Fibroblast of the conjunctiva (primary cell): ENCODE results near the gene UBE3D.
A peak's percentile ranks its signal among the peaks of the same experiment; 100 is the strongest.
"Not testable (repeated sequence)": the region's sequence is repeated elsewhere in the genome, so short reads cannot be mapped to it uniquely, and the experiment has no call there.

Experiments used
- DNase-seq: peaks from one replicate; pipeline ENCODE4 v3.0.0-alpha.2; 2010; ENCODE audit warnings: low read depth

The UBE3D gene

DNA sequence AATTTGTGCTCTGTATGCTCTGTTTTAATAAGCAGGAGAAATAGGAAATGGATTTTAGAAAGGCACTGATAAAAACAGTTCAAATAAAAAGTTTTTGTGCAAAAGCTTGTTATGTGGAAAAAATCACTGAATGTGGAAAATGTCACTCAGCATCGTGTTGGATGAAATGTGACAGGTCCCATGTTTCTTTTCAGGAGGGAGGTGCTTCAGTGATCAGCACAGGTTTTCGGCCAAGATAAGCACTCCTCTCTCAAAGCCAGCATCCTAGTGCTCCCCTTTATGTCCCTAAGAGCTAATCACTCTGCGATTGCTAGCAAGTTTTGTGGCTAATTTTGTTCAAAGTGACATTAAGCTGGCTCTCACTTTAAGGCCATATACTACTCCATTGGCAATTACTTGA, 12.0 kb downstream of the UBE3D start:
- no peak for DNase-seq

DNA sequence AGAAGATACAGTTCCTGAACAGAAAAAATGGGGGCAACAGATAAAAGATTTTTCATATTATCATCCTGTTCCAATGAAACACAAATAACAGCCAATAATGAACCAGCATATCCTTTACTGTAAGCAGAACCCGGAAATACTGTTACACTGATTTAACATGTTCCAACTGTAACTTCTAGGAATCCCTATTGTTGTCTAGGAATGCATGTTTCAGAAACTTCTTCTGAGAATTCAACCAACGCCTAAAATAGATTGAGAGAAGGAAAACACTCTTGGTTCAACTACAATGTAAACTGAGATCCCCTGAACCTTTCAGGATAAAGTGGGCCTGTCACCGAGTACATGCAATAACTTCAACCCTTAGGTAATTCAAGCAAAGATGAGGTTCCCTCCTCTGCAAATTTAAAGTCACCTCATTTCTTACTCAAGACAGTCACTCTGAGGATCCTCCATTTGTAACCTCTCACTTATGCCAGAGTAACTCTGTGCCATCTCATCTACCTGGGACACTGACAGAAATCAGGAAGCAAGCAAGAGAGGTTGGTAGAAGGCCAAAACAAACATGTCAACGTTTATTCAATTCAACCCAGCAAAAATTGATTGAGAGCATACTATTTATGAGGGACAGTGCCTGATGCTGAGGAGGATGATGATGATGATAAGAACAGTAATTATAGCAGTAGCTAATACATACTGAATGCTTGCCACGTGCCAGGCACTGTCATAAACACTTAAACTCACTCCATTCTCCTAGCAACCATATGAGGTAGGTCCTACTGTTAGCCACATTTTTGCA, 14.1 kb downstream of the UBE3D start:
- DNase-seq, result no peak

DNA sequence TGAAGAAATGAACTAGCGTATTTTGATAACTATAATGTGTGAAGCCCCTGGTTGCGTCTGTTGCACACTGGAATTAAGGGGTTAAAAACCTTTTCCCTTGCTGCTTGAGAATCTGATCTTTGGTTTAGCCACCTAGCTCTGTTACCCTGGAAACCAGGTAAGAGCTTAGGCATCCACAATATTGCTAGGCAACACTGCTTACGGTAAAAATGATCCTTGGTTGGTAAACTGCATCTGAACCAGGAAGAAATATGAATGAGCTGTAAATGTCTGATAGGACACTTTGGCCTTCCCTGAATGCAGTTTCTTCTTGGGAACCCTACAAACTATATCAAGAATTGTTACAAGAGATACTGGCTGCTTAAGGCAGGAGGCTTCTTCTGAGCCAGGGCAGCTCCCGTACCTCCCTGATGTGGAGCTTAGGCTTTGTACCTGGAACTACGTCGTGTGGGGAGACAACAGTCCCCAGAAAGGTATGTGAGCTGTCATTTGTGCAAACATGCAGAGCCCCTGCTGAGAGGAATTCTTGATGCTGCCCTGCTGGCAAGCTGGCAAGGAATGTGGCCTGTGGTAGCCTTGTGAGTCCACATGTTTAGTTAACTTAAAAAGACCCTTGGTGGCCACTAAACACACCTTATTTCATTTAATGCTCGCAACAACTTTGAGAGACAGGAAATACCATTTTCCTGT, 18.4 kb downstream of the UBE3D start:
- no peak for DNase-seq

DNA sequence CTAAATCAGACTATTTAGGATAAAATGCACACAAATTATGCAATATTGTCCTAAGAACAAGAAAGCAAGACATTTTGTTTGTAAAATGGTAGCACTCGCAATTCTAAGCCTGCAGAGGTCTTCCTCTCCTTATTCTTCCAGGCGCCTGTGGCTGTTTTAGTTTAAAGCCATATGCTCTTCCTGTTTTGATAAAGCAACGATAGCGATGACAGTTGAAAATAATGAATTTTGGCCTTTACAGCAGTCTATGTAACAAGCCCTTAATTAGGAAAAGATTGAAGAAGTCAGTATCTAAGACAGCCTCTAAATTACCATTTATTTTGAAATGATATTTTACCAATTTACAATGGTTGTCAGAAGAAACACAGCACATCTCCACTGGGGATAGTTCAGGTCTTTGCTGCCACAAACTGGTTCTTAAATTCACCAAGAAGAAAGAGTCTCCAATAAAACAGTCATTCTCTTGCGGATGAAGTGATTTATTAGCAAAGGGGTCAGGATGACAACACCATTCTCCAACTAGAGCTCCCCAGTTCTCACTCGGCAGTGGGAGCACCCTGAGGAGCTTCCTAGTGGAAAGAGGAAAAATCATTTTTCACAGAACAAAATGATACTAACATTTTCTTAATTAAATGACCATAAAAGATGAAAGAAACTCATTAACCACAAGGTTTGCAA, 21.4 kb downstream of the UBE3D start:
- DNase-seq, result no peak

DNA sequence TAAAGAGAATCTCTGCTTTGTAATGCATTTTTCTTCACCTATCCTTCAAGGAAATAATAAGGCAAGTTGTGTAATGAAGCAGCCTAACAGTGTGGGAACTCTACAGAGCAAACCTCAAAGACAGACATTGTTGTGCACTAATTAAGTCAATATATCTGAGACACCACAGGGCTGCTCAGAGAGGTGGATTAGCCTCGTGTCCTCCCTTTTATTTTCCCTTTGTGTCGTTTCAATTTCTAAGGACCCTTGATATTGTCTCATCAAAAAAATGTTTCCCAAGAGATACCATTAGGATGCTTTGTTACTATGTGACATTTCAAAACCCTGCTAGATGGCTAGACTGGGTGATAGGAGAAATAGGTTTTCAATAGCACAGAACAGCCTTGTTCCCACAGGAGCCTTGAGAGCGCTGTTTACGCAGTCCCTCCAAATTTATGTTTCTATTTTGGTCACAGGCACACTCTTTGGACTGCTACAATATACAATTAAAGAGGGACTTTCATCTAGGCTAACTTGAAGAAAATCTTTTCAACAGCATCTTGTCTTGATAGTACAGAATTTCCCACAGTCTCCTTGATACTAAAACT, 23.1 kb downstream of the UBE3D start:
- no peak for DNase-seq

DNA sequence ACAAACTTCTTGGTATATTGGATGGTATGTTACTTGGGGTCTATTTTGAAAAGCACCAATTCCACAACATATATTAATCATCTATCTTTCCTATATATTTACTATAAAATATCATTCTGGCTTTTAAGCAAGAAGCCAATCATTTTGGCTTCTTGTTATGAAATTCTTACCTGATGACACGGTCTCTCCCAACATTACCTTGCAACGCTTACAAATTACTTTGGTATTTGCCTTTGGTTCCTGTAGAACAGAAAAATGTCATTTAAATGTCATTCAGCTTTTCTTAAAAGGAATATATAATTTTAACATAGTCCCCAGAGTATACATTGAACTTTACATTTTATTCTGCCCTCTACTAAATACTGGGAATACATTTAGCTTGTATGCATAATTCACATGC, 27.4 kb downstream of the UBE3D start:
- no peak for DNase-seq

DNA sequence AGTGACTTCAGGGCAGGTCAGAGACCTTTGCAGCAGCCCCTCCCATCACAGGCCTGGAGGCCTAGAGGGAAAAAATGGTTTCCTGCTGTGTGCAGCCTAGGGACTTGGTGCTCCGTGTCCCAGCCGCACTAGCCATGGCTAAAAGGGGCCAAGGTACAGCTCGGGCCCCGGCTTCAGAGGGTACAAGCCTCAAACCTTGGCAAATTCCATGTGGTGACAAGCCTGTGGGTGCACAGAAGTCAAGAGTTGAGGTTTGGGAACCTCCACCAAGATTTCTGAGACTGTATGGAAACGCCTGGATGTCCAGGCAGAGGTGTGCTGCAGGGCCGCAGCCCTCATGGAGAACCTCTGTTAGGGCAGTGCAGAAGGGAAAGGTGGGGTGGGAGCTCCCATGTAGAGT, 34.0 kb downstream of the UBE3D start:
- DNase-seq, result no peak

DNA sequence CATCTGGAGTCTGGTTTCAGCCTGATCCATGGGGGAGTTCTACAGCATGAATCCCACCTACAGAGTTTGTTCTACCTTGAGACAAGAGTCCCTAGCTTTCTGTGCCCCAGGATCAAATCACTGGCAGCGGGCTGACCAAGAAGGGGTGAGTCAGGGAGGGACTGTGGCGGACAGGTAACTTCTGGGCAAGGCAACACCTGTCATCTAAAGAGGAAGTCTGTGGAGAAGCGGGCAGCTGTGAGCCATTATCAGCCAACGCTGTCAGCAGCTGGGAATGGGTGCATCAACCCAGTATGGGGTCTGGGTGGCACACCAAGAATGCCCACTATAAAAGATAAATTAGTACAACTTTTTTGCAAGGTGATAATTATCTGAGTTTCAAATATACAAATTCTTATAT, 45.9 kb downstream of the UBE3D start:
- DNase-seq, result no peak

DNA sequence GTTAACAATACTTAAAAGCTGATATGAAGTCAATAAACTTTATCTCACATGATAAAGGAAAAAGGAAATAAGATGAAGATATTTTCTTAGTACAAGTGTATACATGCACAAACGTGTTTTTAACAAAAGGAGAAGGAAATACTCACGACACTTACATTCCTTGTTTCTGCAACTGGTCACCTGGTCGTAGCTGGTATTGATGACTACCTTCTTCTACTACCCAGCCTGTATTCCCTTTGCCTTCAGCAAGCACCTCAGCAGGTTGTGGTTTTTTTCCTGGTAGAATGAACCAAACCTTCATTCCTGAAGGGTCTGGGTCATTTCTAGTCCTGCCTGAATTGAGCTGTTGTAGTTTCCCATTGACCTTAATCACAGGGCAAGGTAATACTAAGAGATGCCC, 54.5 kb downstream of the UBE3D start:
- not testable (repeated sequence) for DNase-seq

DNA sequence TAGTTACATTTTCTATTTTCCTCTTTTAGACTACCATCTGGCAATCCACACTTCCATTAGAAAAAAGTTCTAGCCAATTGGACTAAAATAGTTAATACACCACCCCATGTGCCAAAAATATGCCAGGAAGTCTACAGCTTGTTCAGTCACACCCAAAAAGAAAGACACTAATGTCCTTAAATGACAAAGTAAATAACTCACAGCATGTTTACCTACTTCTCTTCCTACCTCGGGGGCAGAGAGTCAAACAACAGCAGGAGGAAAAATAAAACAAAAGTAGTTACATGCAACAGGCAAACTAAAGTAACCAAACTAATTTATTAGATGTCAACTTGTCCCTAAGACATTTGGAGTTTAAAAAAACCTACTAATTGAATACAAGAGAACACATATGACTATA, 57.0 kb downstream of the UBE3D start:
- no peak for DNase-seq

DNA sequence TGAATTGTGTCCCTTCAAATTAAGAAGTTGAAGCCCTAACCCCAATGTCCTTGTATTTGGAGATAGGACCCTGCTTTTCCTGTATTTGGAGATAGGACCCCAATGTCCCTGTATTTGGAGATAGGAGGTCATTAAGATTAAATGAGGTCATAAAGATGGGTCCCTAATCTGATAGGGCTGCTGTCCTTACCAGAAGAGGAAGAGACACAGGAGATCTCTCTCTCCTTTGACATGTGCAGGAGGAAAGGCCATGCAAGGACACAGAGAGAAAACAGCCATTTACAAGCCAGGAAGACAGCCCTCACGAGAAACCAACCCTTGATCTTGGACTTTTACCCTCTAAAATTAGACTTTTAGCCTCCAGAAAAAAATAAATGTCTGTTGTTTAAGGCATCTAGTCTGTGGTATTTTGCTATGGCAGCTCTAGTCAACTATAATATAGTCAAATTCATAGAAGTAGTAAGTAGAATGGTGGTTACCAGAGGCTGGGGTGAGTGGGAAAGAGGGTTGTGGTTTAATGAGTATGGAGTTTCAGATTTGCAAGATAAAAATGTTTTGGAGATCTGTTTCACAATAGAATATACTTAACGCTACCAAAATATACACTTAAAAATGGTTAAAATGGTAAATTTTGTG, 59.3 kb downstream of the UBE3D start:
- DNase-seq, result no peak

DNA sequence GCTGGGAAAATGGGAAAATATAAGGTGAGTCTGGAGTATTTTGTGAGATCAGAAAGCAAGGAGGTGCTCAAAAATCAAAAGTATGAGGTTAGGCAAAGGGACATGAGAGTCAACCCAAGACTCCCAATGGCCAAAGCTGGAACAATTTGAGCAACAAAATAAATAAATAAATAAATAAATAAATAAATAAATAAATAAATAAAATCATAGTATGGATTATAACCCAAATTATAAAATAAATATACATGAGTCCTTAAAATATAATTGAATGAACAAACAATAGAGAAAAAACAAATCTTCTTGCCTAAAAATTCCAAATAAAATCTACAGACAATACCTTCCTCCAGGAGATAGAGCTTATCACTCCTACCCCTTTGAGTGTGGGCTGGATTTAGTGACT, 69.5 kb downstream of the UBE3D start:
- DNase-seq, result no peak

DNA sequence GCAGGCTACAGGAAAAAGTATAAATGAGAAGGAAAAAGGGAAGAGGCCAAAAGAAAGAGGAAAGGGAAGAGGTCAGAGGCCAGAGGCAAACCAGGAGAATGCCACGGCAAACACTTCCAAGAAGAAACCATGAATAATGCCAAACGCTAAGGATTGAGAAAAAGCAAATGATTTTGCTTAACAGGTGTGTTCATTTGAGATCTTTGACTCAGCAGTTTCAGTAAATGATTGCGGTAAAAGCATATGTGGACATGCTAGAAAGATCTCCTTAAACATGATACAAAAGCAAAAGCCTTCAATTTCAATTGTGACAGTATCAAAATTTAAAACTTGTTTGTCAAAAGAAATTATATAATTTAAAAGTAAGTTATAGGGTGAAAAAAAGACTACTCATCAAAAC, 70.6 kb downstream of the UBE3D start:
- DNase-seq, result no peak

DNA sequence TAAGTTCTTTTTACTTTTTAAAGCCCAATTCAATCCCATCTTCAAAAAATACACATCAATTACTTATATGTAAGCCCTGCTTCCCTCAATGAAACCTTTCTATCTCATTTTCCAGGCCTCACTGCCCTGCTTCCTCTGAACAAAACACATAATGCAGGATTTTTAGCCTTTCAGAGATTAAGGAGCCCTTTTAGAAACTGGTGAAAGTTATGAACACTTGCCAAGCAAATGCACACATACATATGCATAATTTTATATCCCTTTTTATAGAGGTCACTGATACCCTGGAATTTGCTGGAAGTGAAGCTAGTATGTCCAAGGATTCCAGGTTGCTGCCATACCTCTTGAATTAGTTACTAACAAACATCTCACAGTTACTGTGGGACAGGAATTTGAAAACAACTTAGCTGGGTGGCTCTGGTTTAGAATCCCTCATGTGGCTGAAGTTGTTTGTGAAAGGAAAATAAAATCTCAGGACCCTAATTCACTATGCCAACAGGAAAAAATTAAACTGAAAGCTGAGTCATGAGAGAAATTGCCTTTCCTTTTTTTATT, 75.8 kb downstream of the UBE3D start:
- DNase-seq, result no peak

DNA sequence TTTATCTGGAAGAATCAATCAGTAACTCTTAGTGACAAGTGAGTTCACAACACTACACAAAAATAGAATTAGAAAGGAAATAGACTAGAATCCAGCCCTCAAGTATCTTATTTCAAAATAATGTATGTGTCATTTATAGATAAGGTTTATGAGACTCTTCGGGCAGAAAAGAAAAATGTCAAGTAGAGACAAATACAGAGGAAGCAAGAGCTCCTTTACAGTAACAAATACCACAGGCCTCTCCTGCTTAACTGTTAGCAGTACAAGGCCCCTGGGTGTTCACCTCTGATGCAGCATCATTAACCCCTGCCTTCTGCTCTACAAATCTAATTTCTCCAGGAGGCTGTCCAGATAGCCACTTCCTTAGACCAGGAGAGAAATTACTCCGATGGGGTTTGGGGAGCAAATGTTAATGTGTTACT, 76.7 kb downstream of the UBE3D start:
- DNase-seq, result no peak

DNA sequence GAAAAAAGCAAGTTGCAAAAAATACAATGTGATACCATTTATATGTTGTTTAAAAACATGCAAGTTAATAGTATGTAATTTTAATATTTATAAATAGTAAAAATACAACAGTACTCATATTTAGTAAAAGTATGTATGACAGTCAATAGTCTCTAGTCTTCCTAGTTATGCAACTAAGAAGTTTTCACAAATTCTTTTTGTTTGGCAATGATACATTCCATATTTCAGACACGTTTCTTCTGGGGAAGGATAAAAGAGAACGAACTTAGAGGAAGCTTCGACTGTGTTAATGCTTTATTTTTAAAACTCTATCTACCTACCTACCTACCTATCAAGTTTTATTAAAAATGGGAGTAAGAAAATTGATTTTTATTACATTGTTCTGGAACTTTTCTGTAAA, 77.7 kb downstream of the UBE3D start:
- no peak for DNase-seq

DNA sequence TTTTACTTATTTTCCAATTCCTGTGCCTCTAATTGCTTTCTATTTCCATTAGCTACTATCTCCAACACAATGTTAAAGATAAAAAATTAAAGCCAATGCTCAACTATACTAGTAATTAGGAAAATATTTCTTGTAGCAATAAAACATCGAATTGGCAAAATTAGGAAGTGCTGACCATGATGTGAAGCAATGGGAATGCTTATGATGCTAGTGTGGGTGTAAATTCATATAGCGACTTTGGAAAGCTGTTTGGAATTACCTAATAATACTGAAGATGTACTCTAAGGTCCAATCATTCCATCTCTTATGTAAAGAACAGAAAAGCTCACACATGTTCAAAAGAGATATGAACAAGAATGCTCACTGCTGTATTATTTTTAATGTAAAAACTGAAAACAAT, 78.2 kb downstream of the UBE3D start:
- no peak for DNase-seq

DNA sequence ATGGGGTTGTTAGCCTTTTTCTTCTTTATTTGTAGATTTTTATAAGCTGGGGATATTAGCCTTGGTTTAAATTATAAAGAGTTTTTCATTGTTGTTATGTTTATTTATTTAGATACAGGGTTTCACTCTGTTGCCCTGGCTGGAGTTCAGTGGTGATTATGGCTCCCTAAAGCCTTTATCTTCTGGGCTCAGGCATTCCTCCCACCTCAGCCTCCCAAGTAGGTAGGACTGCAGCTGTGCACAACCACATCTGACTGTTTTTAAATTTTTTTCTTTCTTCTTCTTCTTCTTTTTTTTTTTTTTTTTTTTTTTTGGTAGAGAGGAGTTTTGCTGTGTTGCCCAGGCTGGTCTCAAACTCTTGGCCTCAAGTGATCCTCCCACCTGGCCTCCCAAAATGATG, 80.9 kb downstream of the UBE3D start:
- DNase-seq, result no peak

DNA sequence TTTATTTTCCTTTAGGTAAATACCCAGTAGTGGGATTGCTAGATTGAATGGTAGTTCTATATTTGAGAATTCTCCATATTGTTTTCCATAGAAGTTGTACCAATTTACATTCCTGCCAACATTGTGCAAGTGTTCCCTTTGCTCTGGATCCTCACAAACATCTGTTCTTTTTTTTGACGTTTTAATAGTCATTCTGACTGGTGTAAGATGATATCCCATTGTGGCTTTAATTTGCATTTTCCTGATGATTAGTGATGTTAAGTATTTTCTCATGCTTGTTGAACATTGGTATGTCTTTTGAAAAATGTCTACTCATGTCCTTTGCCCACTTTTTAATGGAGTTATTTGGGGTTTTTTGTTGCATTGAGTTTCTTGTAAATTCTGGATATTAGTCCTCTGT, 85.6 kb downstream of the UBE3D start:
- DNase-seq, result peak; percentile 73

DNA sequence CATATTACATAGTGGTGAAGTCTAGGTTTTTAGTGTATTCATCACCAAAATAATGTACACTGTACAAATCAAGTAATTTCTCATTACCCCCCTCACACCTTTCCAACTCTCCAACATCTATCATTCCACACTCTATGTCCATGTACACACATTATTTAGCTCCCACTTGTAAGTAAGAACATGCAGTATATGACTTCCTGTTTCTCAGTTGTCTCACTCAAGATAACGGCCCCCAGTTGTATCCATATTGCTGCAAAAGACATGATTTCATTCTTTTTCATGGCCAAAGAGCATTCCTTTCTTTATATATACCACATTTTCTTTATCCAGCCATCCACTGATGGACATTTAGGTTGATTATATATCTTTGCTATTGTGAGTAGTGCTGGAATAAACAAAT, 86.0 kb downstream of the UBE3D start:
- DNase-seq, result no peak

DNA sequence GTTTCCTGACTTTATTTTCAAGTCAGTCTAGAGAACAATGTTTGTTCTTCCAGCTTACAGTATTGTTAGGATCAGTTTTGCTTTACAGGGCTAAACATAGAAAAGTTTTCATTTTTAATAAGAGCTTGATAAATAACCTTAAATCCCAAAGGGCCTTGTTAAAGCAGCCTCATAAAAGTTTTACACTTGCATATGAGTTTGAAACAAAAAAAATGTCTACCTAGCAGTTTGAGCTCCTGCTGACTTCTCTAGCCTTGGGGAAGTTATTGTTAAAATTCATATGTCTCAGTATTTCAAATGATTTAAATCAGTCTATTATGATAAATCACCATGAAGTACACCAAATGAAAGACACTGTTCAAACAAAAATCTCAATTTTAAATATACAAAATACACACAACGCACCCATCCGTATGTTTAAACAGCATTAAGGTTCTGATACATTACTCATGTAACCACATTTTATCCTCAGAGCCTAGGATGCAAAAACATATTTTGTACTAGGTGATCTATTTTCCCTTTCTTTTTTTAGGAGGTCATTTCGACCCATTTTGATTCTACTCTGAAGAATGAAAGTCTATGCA, 87.2 kb downstream of the UBE3D start:
- no peak for DNase-seq

DNA sequence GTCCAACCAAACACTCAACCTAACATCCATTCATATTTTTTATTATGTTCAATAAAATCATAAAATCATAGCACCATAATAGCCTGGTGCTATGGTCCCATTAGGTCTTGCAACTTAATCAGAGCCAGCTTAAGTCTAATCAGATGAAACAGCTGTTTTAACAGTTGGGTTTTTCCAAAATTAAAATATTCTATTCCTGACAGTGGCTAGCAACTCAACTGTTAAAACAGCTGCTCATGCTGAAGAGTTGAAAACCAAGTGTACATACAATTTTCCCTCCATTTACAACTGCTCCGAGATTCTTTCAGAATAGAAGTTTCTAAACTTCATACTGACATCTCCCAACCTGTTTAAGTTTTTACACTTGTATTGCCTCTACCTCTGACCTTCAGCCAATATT, 89.5 kb downstream of the UBE3D start:
- DNase-seq, result no peak
